Measurements from ENCODE around the gene GLI3.

DNA sequence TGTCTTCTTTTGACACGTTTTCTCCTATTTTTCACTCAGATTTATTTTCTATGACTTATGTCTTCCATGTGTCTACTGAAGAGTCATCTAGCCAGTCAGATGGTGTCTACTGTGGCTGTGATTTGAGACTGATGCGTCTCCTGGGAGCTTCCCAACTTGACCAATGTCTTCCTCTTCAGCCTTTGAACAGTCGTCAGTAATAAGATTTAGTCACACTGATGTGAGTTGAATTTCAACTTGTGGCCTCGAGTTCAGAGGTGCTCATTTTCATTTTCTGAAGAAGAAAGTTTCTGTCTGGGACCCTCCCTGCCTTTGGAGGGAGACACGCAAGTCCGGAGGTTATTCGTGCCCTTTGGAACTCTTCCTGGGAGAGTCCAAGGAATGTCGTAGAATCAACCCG, 312.2 kb downstream of the GLI3 start:
- TF ChIP-seq, protein P1, sequence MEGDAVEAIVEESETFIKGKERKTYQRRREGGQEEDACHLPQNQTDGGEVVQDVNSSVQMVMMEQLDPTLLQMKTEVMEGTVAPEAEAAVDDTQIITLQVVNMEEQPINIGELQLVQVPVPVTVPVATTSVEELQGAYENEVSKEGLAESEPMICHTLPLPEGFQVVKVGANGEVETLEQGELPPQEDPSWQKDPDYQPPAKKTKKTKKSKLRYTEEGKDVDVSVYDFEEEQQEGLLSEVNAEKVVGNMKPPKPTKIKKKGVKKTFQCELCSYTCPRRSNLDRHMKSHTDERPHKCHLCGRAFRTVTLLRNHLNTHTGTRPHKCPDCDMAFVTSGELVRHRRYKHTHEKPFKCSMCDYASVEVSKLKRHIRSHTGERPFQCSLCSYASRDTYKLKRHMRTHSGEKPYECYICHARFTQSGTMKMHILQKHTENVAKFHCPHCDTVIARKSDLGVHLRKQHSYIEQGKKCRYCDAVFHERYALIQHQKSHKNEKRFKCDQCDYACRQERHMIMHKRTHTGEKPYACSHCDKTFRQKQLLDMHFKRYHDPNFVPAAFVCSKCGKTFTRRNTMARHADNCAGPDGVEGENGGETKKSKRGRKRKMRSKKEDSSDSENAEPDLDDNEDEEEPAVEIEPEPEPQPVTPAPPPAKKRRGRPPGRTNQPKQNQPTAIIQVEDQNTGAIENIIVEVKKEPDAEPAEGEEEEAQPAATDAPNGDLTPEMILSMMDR (IDR thresholded peaks at IDR 0.05; ENCODE audit: insufficient read depth, low read depth, low read length): no peak
- TF ChIP-seq EZH2 (IDR thresholded peaks at IDR 0.05; ENCODE audit: insufficient read depth, low read length): no peak
